GM10248 (cell line): ENCODE measurements around the gene ZDHHC11.
"Not testable (repeated sequence)": the region's sequence is repeated elsewhere in the genome, so short reads cannot be mapped to it uniquely, and the experiment has no call there.

Source experiments
- CTCF ChIA-PET: fragments of 300-600 bp; sonication (Branson Sonifier 250); formaldehyde crosslinking; extraction: SDS; loops from one replicate; lab custom pipeline; 2021; ENCODE audit warnings: antibody characterized with exemption; lab: Yijun Ruan, JAX
- POLR2A ChIA-PET: fragments of 350-650 bp; sonication (Branson Sonifier 250); formaldehyde crosslinking; extraction: SDS; loops from one replicate; lab custom pipeline; 2020; ENCODE audit warnings: antibody characterized with exemption; lab: Yijun Ruan, JAX
- DNase-seq: peaks from one replicate; pipeline ENCODE4 v3.0.0; 2012; ENCODE audit errors: extremely low spot score
- CTCF ChIP-seq: IDR thresholded peaks from 2 replicates; pipeline ENCODE4 v1.5.1; 2012; ENCODE audit warnings: mild to moderate bottlenecking, low read depth; ENCODE audit errors: extremely low read depth, missing control alignments, control extremely low read depth

ZDHHC11 gene

GRCh38 chr5:821504-821903 lies 29.3 kb downstream of the ZDHHC11 start:
- ChIA-PET POLR2A (no interaction called here), CTCF (no interaction called here)
- DNase-seq = no peak
- TF ChIP-seq CTCF = no peak

GRCh38 chr5:820245-820644 lies 30.5 kb downstream of the ZDHHC11 start:
- no peak for TF ChIP-seq CTCF
- DNase-seq = no peak
- ChIA-PET POLR2A (no interaction called here), CTCF (no interaction called here)

GRCh38 chr5:819078-819477 lies 31.7 kb downstream of the ZDHHC11 start:
- no peak for TF ChIP-seq CTCF
- ChIA-PET POLR2A (no interaction called here), CTCF (no interaction called here)
- DNase-seq = no peak

- ChIA-PET CTCF (interaction anchor here (1.3 kb wide), 1 partner anchor 145 kb away, joined by 3 read pairs; no protein-coding TSS in a partner anchor), POLR2A (no interaction called here)
- no peak for DNase-seq
- TF ChIP-seq CTCF = no peak
Measured at GRCh38 chr5:816176-816575, 34.6 kb downstream of the ZDHHC11 start.

GRCh38 chr5:815449-815848 lies 35.3 kb downstream of the ZDHHC11 start:
- DNase-seq = no peak
- CTCF ChIA-PET = no interaction called here
- TF ChIP-seq CTCF = no peak
- POLR2A ChIA-PET = no interaction called here

- CTCF ChIA-PET, POLR2A ChIA-PET, DNase-seq: not testable (repeated sequence)
Measured at GRCh38 chr5:813575-813974, 37.2 kb downstream of the ZDHHC11 start.

- CTCF ChIA-PET, POLR2A ChIA-PET, DNase-seq: not testable (repeated sequence)
Measured at GRCh38 chr5:811384-811783, 39.4 kb downstream of the ZDHHC11 start.

- CTCF ChIA-PET, DNase-seq, POLR2A ChIA-PET: not testable (repeated sequence)
Measured at GRCh38 chr5:807719-808514, 42.9 kb downstream of the ZDHHC11 start.
